ENCODE results near the gene PRKAB1.

The PRKAB1 gene

GRCh38 chr12:119687879-119688278, 19.9 kb downstream of the PRKAB1 start:
- no peak for TF ChIP-seq CTCF (IDR thresholded peaks at IDR 0.05; ENCODE audit: control insufficient read depth, extremely low read depth, insufficient read depth)
- no peak overlapping the region for H3K4me3 ChIP-seq (ENCODE audit: low read depth, low read length)
- no peak for DNase-seq (ENCODE audit: low read depth)

GRCh38 chr12:119689935-119690500, 22.1 kb downstream of the PRKAB1 start:
- TF ChIP-seq CTCF (IDR thresholded peaks at IDR 0.05; ENCODE audit: control insufficient read depth, extremely low read depth, insufficient read depth), result no peak
- no peak overlapping the region for H3K4me3 ChIP-seq (ENCODE audit: low read depth, low read length)
- DNase-seq (ENCODE audit: low read depth), result no peak

GRCh38 chr12:119691202-119691810, 23.4 kb downstream of the PRKAB1 start:
- no peak overlapping the region for H3K4me3 ChIP-seq (ENCODE audit: low read depth, low read length)
- no peak for DNase-seq (ENCODE audit: low read depth)
- no peak for TF ChIP-seq CTCF (IDR thresholded peaks at IDR 0.05; ENCODE audit: control insufficient read depth, extremely low read depth, insufficient read depth)

GRCh38 chr12:119692410-119692809, 24.5 kb downstream of the PRKAB1 start:
- no peak for TF ChIP-seq CTCF (IDR thresholded peaks at IDR 0.05; ENCODE audit: control insufficient read depth, extremely low read depth, insufficient read depth)
- DNase-seq (ENCODE audit: low read depth), result no peak

GRCh38 chr12:119692997-119693396, 25.1 kb downstream of the PRKAB1 start:
- no peak overlapping the region for H3K4me3 ChIP-seq (ENCODE audit: low read depth, low read length)
- TF ChIP-seq CTCF (IDR thresholded peaks at IDR 0.05; ENCODE audit: control insufficient read depth, extremely low read depth, insufficient read depth), result no peak
- DNase-seq (ENCODE audit: low read depth), result peak; percentile 96

More at GRCh38 chr12:119692410-119692809, 24.5 kb downstream of the PRKAB1 start:
- no peak overlapping the region for H3K4me3 ChIP-seq (ENCODE audit: low read depth, low read length)

GRCh38 chr12:119693511-119693910, 25.6 kb downstream of the PRKAB1 start:
- TF ChIP-seq CTCF (IDR thresholded peaks at IDR 0.05; ENCODE audit: control insufficient read depth, extremely low read depth, insufficient read depth), result no peak
- no peak overlapping the region for H3K4me3 ChIP-seq (ENCODE audit: low read depth, low read length)
- no peak for DNase-seq (ENCODE audit: low read depth)

- DNase-seq (ENCODE audit: low read depth), result no peak
- no peak for TF ChIP-seq CTCF (IDR thresholded peaks at IDR 0.05; ENCODE audit: control insufficient read depth, extremely low read depth, insufficient read depth)
- H3K4me3 ChIP-seq (ENCODE audit: low read depth, low read length), result no peak overlapping the region
Observed at GRCh38 chr12:119694111-119694510, 26.2 kb downstream of the PRKAB1 start.

Measured in LNCaP clone FGC (cell line).